ENCODE data around the gene YIF1A. TPM values are rescaled to one million over a fixed set of nuclear protein-coding genes. Genes with fewer than 3 reads are reported as not detected.
"Not testable (repeated sequence)": the region's sequence is repeated elsewhere in the genome, so short reads cannot be mapped to it uniquely, and the experiment has no call there.

The YIF1A gene
- polyA plus RNA-seq, 1 donor: 102 TPM

- no CpG with 5 or more reads among the region's 21 CpGs for WGBS (ENCODE audit: insufficient coverage, low lambda C conversion rate)
- Histone ChIP-seq H3K27me3 (ENCODE audit: control insufficient read depth, insufficient read depth, low read length) (no peaks in the 10 kb centered on the region), H3K27ac (ENCODE audit: low read length) (peak overlapping the region; percentile 18), H3K9me3 (ENCODE audit: control insufficient read depth, low read depth, low read length) (no peaks in the 10 kb centered on the region), H3K4me3 (ENCODE audit: low read length) (no peak overlapping the region), H3K36me3 (ENCODE audit: control insufficient read depth, insufficient read depth, low read length) (peaks cover under 1% of the 10 kb centered on the region), H3K4me1 (ENCODE audit: control insufficient read depth, insufficient read depth, low read length) (peaks cover 21% of the 10 kb centered on the region)
- peak in 1 of 2 donors; percentile 28 for DNase-seq
These were observed 37.5 kb upstream of the YIF1A start for GRCh38 chr11:66326261-66327111.

- no peak overlapping the region for H3K4me3 ChIP-seq (ENCODE audit: low read length)
- no peaks in the 10 kb centered on the region for H3K36me3 ChIP-seq (ENCODE audit: control insufficient read depth, insufficient read depth, low read length)
- DNase-seq: no peak
- H3K9me3 ChIP-seq (ENCODE audit: control insufficient read depth, low read depth, low read length): no peaks in the 10 kb centered on the region
- H3K27me3 ChIP-seq (ENCODE audit: control insufficient read depth, insufficient read depth, low read length): no peaks in the 10 kb centered on the region
- peaks cover 21% of the 10 kb centered on the region for H3K4me1 ChIP-seq (ENCODE audit: control insufficient read depth, insufficient read depth, low read length)
- WGBS (ENCODE audit: insufficient coverage, low lambda C conversion rate): no CpG with 5 or more reads among the region's 8 CpGs
- no peak overlapping the region for H3K27ac ChIP-seq (ENCODE audit: low read length)
These were observed 36.3 kb upstream of the YIF1A start for GRCh38 chr11:66325263-66325671.

GRCh38 chr11:66324664-66325063 lies 35.7 kb upstream of the YIF1A start:
- H3K9me3 ChIP-seq (ENCODE audit: control insufficient read depth, low read depth, low read length): peaks cover under 1% of the 10 kb centered on the region
- DNase-seq: no peak
- no peak overlapping the region for H3K27ac ChIP-seq (ENCODE audit: low read length)
- H3K36me3 ChIP-seq (ENCODE audit: control insufficient read depth, insufficient read depth, low read length): no peaks in the 10 kb centered on the region
- H3K27me3 ChIP-seq (ENCODE audit: control insufficient read depth, insufficient read depth, low read length): no peaks in the 10 kb centered on the region
- peaks cover 21% of the 10 kb centered on the region for H3K4me1 ChIP-seq (ENCODE audit: control insufficient read depth, insufficient read depth, low read length)
- WGBS (ENCODE audit: insufficient coverage, low lambda C conversion rate): no CpG with 5 or more reads among the region's 10 CpGs
- H3K4me3 ChIP-seq (ENCODE audit: low read length): no peak overlapping the region

GRCh38 chr11:66323684-66324083 lies 34.7 kb upstream of the YIF1A start:
- H3K27ac ChIP-seq (ENCODE audit: low read length): no peak overlapping the region
- no peaks in the 10 kb centered on the region for H3K27me3 ChIP-seq (ENCODE audit: control insufficient read depth, insufficient read depth, low read length)
- H3K4me1 ChIP-seq (ENCODE audit: control insufficient read depth, insufficient read depth, low read length): peaks cover 26% of the 10 kb centered on the region
- no peak for DNase-seq
- H3K9me3 ChIP-seq (ENCODE audit: control insufficient read depth, low read depth, low read length): peaks cover 5% of the 10 kb centered on the region
- 100% methylated on average over 1 of the region's 1 CpG for WGBS (ENCODE audit: insufficient coverage, low lambda C conversion rate)
- no peaks in the 10 kb centered on the region for H3K36me3 ChIP-seq (ENCODE audit: control insufficient read depth, insufficient read depth, low read length)
- no peak overlapping the region for H3K4me3 ChIP-seq (ENCODE audit: low read length)

GRCh38 chr11:66322732-66323427 lies 33.9 kb upstream of the YIF1A start:
- Histone ChIP-seq H3K9me3 (ENCODE audit: control insufficient read depth, low read depth, low read length) (peaks cover 5% of the 10 kb centered on the region), H3K4me1 (ENCODE audit: control insufficient read depth, insufficient read depth, low read length) (peaks cover 26% of the 10 kb centered on the region), H3K4me3 (ENCODE audit: low read length) (no peak overlapping the region), H3K36me3 (ENCODE audit: control insufficient read depth, insufficient read depth, low read length) (no peaks in the 10 kb centered on the region), H3K27ac (ENCODE audit: low read length) (no peak overlapping the region), H3K27me3 (ENCODE audit: control insufficient read depth, insufficient read depth, low read length) (no peaks in the 10 kb centered on the region)
- no peak for DNase-seq
- WGBS (ENCODE audit: insufficient coverage, low lambda C conversion rate): no CpG with 5 or more reads among the region's 11 CpGs

GRCh38 chr11:66321606-66322005 lies 32.7 kb upstream of the YIF1A start:
- no peak overlapping the region for H3K4me3 ChIP-seq (ENCODE audit: low read length)
- H3K27me3 ChIP-seq (ENCODE audit: control insufficient read depth, insufficient read depth, low read length): no peaks in the 10 kb centered on the region
- no CpG with 5 or more reads among the region's 4 CpGs for WGBS (ENCODE audit: insufficient coverage, low lambda C conversion rate)
- peaks cover 5% of the 10 kb centered on the region for H3K9me3 ChIP-seq (ENCODE audit: control insufficient read depth, low read depth, low read length)
- H3K27ac ChIP-seq (ENCODE audit: low read length): no peak overlapping the region
- H3K36me3 ChIP-seq (ENCODE audit: control insufficient read depth, insufficient read depth, low read length): no peaks in the 10 kb centered on the region
- H3K4me1 ChIP-seq (ENCODE audit: control insufficient read depth, insufficient read depth, low read length): peaks cover 26% of the 10 kb centered on the region
- no peak for DNase-seq

- not testable (repeated sequence) for H3K27ac ChIP-seq (ENCODE audit: low read length); H3K9me3 ChIP-seq (ENCODE audit: control insufficient read depth, low read depth, low read length); H3K4me3 ChIP-seq (ENCODE audit: low read length); H3K27me3 ChIP-seq (ENCODE audit: control insufficient read depth, insufficient read depth, low read length); H3K36me3 ChIP-seq (ENCODE audit: control insufficient read depth, insufficient read depth, low read length); DNase-seq
- peaks cover 23% of the 10 kb centered on the region for H3K4me1 ChIP-seq (ENCODE audit: control insufficient read depth, insufficient read depth, low read length)
- WGBS (ENCODE audit: insufficient coverage, low lambda C conversion rate): no CpG with 5 or more reads among the region's 6 CpGs
These were observed 31.8 kb upstream of the YIF1A start for GRCh38 chr11:66320748-66321147.

GRCh38 chr11:66320289-66320688 lies 31.3 kb upstream of the YIF1A start:
- WGBS (ENCODE audit: insufficient coverage, low lambda C conversion rate): no CpG with 5 or more reads among the region's 2 CpGs
- H3K36me3 ChIP-seq (ENCODE audit: control insufficient read depth, insufficient read depth, low read length); H3K27ac ChIP-seq (ENCODE audit: low read length); DNase-seq; H3K4me3 ChIP-seq (ENCODE audit: low read length); H3K27me3 ChIP-seq (ENCODE audit: control insufficient read depth, insufficient read depth, low read length); H3K9me3 ChIP-seq (ENCODE audit: control insufficient read depth, low read depth, low read length): not testable (repeated sequence)
- peaks cover 23% of the 10 kb centered on the region for H3K4me1 ChIP-seq (ENCODE audit: control insufficient read depth, insufficient read depth, low read length)

GRCh38 chr11:66318600-66318970 lies 29.6 kb upstream of the YIF1A start:
- Histone ChIP-seq H3K9me3 (ENCODE audit: control insufficient read depth, low read depth, low read length) (peaks cover 5% of the 10 kb centered on the region), H3K27me3 (ENCODE audit: control insufficient read depth, insufficient read depth, low read length) (no peaks in the 10 kb centered on the region), H3K4me3 (ENCODE audit: low read length) (no peak overlapping the region), H3K36me3 (ENCODE audit: control insufficient read depth, insufficient read depth, low read length) (no peaks in the 10 kb centered on the region), H3K27ac (ENCODE audit: low read length) (peak overlapping the region; percentile 79), H3K4me1 (ENCODE audit: control insufficient read depth, insufficient read depth, low read length) (peaks cover 27% of the 10 kb centered on the region)
- WGBS (ENCODE audit: insufficient coverage, low lambda C conversion rate): no CpG with 5 or more reads among the region's 3 CpGs
- DNase-seq: no peak

- no CpG with 5 or more reads among the region's 16 CpGs for WGBS (ENCODE audit: insufficient coverage, low lambda C conversion rate)
- Histone ChIP-seq H3K27me3 (ENCODE audit: control insufficient read depth, insufficient read depth, low read length) (no peaks in the 10 kb centered on the region), H3K9me3 (ENCODE audit: control insufficient read depth, low read depth, low read length) (peaks cover 5% of the 10 kb centered on the region), H3K27ac (ENCODE audit: low read length) (peak overlapping the region; percentile 79), H3K4me3 (ENCODE audit: low read length) (no peak overlapping the region), H3K4me1 (ENCODE audit: control insufficient read depth, insufficient read depth, low read length) (peaks cover 33% of the 10 kb centered on the region), H3K36me3 (ENCODE audit: control insufficient read depth, insufficient read depth, low read length) (no peaks in the 10 kb centered on the region)
- peak; percentile 66 to 71 for DNase-seq
These were observed 29.0 kb upstream of the YIF1A start for GRCh38 chr11:66317723-66318599.

Measured in large intestine (tissue), 3 donors.